ENCODE data around the gene ZNF581.
A peak's percentile ranks its signal among the peaks of the same experiment; 100 is the strongest.

The ZNF581 gene

DNA sequence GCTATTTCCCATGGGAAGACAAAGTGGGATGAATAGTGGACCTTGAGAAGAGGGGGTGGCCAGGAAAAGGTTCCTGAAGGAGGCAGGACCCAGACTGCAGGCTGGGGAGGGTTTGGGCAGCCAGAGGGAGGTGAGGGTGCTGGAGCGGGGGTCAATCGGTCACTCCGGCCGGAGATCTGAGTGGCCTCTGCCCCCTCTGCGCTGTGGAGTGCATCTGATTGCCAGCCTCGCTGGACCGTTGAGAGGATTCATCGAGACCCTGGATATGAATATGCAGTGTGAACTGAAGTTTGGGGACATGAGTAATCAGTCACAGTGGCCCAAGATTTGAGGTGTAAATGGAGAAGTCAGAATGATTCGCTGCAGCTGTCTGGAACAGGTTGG is 8.1 kb upstream of the ZNF581 start:
- ATAC-seq = peak; percentile 22 to 37

DNA sequence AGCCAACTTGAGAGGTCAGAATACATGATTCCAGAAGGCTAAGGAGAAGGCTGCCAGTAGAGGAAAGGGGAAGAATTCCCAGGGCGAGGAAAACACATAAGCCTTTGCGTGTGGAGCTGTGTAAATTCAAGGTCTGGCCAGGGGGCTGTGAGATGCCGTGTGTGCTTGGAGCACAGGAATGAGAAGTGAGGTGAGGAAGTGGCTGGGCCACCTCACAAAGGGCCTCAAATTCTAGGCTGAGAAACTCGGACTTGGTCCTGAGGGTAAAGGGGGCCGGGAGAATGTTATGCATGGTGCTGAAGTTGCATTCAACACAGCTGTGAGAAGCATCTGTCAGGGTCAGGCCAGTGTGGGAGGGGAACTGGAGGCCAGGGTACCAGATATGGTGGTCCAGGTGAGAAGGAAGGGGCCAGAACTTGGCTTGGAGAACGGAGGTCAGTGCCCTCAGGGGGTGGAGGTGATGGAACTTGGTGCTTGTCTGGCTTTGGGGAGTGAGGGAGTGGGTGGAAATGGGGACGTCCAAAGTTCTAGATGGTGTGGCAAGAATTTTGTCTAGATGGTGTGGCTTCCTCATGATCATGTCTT is 7.5 kb upstream of the ZNF581 start:
- ATAC-seq = no peak

GRCh38 chr19:55636723-55637122 is 6.7 kb upstream of the ZNF581 start:
- ATAC-seq = no peak

GRCh38 chr19:55637534-55637933 is 5.9 kb upstream of the ZNF581 start:
- no peak for ATAC-seq

- ATAC-seq = no peak
Observed at GRCh38 chr19:55638864-55639359, 4.5 kb upstream of the ZNF581 start.

DNA sequence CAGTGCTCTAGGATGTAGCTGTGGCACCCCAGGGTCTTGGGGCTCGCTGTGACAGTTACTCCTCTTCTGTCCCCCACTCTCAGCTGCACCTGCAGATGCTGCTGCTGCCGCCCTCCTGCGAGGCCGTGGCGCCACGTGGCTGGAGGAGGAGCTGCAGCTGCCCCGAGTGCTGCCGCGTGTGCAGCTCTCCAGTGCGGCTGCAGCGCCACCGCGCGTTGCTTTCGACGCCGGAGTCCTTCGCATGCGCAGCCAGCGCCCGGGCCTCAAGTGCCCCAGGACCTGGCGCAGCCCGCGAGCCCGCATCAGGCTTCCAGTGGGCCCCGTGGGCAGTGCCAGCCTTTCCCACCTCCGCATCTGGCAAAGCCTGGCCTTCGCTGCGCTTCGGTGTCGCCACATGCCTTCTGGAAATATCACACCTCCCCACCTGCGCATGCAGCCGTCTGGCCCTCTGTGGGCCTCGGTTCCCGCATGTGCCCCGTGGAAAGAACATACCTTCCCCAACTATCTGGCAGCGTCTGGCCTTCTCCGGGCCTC is 3.3 kb upstream of the ZNF581 start:
- peak; percentile 6 to 13 for ATAC-seq

DNA sequence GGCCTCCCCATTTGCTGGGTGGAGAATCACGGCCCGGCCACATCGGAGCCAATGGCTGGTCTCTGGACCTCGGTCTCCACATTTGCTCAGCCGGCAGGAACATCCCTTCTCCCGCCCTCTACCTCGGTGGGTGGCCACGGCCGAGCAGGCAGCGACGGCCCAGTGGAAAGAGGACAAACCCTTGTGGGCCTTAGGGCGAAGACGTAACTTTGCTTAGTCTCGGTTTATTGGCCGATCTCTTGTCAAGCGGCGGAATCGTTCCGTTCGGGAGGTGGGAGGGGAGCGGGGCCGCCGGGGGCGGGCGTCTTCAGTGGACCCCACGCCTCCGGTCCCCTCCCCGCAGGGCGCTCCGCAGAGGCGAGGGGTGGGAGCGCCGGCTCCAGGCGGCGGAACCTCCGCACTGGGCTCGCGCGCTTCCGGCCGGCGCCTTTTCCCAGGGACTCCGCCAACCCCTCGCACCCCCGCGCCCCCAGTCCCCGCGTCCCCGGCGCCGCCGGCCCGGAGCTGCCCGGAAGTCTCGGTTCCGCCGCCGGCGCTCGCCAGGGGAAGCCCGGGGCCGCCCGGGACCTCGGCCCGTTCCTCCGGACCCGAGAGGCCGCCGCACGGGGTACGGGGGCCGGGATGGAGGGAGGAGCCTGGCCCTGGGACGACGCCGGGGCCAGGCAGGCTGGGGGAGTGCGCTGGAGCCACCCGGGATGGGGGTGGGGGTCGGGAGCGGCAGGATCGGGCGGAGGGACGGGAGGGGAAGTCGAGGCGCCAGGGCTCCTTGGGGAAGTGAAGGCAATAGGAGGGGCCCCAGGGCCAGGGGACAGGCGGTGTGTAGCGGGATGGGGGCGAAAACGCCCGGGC is 2.6 kb upstream of the ZNF581 start, which contains the start of gene ZNF580:
TSS of gene ZNF580 (plus strand) at position 426 of the 849 bp plus-strand sequence. CDS start 1,507 bp downstream, outside the sequence.
- ATAC-seq = peak; percentile 30 to 31

DNA sequence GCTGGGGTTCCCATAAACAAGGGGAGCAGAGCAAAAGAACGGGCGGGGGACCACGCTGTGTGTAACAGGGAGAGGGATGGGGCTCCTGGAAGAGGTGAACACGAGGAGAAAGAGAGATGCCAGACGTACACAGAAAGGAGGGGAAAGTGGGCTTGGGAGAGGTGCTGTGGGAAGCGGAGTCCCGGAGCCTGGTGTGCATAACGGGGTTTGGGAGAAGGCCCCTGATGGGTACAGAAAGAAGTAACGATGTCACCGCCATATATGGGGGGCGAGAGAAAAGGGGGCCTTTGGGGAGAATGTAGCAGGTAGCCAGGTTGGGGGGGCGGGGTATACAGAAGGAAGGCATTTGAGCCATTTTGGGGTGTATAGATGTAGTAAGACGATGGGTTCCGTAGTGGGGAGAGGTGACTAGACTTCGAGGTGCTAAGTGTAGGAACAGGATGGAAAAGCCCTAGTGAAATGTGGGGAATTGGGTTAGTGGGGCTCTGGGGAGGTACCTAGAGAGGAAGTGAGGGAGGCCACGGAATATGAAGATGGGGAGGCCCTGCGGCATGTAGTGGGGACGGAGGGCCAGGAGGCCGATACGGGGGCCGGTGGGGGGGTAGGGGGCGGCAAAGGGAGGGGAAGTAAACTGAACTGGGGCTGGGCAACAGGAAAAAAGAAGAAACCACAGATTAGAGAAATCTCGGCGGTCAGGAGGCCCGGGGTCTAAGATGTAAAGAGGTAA is 1.9 kb upstream of the ZNF581 start:
- no peak for ATAC-seq

- peak; percentile 5 to 9 for ATAC-seq
Observed at GRCh38 chr19:55642153-55643002, 1.1 kb upstream of the ZNF581 start.

DNA sequence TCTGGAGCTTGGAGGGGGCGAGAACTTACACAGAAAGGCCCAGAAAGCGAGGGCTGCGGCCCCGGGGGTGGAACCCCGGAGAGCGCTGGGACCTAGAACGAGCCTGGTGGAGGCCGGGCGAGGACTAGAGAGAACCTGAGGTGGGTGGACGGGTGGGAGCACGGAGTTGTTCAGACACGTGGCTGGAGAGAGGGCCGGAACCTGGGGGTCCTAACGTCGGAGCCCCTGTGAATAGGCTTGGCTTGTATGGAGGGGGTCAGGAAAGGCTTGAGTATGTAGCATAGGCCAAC is 383 bp downstream of the ZNF581 start:
- ATAC-seq = no peak

GRCh38 chr19:55644191-55644833 is 863 bp downstream of the ZNF581 start:
- ATAC-seq = no peak

GRCh38 chr19:55644842-55645511 is 1.5 kb downstream of the ZNF581 start:
- ATAC-seq = no peak

- no peak for ATAC-seq
Observed at GRCh38 chr19:55645512-55645881, 2.0 kb downstream of the ZNF581 start.

DNA sequence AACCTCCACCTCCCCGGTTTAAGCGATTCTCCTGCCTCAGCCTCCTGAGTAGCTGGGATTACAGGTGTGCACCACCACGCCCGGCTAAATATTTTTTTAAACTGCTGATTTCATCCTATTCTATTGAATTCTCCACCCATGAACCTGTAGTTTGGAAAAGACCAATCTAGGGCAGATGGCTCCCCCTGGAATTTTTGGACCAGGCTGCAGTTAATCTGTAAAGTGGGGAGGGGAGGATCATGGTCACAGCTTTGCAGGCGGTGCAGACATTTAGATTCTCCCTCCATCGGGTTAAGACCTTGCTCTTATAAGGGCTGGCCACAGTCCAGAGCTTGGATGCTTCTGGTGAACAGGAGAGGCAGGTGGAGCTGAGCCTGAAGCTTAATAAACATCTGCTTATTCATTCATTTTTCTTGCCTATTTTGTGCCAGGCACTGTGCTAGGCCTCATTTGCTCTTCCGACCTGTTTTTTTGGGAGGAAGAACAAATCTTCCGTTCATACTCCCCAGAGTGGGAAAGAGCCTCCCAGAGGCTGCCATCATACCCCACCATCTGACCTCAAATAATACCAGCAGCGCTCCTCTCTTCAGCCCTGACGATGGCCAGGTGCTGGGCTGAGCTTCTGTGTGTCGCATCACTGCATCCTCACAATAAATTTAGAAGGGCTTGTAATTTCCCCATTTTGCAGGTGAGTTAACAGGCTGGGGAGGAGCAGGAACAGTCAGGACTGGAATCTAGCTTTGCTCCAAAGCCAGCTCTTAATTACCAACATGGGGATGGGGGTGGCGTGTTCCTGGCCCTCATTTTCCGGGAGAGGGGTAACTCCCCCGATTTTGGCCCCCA is 3.7 kb downstream of the ZNF581 start:
- no peak for ATAC-seq

- ATAC-seq = no peak
Observed at GRCh38 chr19:55647732-55648584, 4.5 kb downstream of the ZNF581 start, which contains the start of gene CCDC106. Gene CCDC106, plus strand, starts transcription at chr19:55648212. Its CDS starts 835 bp downstream, at chr19:55649047.

GRCh38 chr19:55648585-55649267 is 5.3 kb downstream of the ZNF581 start:
- ATAC-seq = no peak

DNA sequence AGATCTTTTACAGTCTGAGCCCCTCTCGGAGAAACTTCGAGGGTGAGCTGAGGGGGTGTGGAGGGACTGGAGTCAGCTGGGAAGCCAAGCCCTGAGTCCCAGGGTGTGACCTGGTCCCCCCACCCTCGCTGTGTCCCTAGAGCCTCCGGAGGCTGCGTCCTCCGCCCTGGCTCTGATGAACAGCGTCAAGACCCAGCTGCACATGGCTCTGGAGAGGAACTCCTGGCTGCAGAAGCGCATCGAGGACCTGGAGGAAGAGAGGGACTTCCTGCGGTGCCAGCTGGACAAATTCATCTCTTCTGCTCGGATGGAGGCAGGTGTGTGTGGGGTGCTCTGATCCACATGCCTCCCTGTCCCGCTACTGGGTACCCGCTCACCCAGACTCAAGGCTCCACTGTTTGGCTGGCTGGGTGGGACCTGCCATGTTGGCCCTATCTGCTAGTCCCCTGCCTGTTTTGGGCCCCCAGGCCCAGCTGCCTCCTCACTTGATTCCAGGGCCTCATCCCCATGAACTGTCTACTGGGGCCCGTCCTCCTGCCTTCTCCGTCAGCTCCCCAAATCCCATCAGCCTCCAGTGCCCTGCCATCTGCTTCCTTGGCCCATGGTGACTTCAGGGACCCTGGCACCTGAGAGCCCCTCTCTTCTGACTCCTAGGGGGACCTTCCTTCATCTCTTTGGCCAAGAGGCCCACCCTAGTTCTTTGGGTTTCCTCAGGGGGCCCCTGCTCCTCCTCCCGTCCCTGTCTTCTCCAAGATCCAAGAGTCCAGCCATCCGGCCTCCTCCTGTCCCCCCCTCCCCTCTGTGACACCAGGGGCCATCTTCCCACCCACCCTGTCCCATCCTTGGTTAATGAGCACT is 6.0 kb downstream of the ZNF581 start:
- no peak for ATAC-seq

DNA sequence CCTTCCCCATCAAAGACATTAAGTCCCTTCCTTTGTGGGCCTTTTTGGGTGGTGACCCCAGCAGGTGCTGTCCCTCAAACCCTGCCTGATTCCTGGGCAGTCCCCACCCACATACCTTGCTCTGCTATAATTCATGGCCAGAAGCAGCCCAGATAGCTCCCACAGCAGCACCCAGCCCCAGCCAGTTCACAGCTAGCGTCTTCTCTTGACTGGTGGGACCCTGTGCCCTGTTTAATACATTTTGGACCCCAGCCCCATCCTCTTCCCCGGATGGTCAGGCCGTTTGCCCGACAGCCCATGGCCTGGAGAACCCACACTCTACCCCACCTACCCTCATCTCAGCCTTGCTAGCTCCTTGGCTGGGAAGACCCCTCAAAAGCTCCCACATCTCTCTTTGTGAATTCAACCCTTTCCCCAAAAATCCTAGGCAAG is 6.7 kb downstream of the ZNF581 start:
- no peak for ATAC-seq

All from activated CD4-positive, CD25-positive, alpha-beta regulatory T cell treated with anti-CD3 and anti-CD28 coated beads, Interleukin-2, amount 50 U/mL, for 24 hours (primary cell).